ENCODE measurements around the gene CFAP69. TPM values are rescaled to one million over a fixed set of nuclear protein-coding genes. Genes with fewer than 3 reads are reported as not detected.

CFAP69 gene
- total and polyA plus RNA-seq, 2 of the 8 experiments (the other 6 are each of a cell fraction or from before 2014, with no cell fraction given), result 1.00 to 3.8 TPM

GRCh38 chr7:90303241-90303640 is 58.3 kb downstream of the CFAP69 start:
- H3K79me2 ChIP-seq (ENCODE audit: control insufficient read depth in 1 of 2, insufficient read depth in 2 of 2, low read length in 2 of 2), result no peaks in the 10 kb centered on the region
- FAIRE-seq (no peak), DNase-seq (ENCODE audit: low read depth in 1 of 2, low spot score in 2 of 2) (no peak)
- H3K36me3 ChIP-seq (ENCODE audit: control insufficient read depth in 2 of 4, insufficient read depth in 4 of 4, low read length in 3 of 4), result no peaks in the 10 kb centered on the region
- no peak overlapping the region for H3K4ac ChIP-seq (replicated peaks; ENCODE audit: insufficient read length, low read depth, low read length)
- no peak overlapping the region for H2AFZ ChIP-seq (ENCODE audit: low read length)
- H3K27me3 ChIP-seq (replicated peaks in 1 of 4; ENCODE audit: control insufficient read depth in 3 of 4, extremely low read depth in 1 of 4, insufficient read depth in 3 of 4, low read length in 3 of 4), result no peaks in the 10 kb centered on the region
- POLR2A ChIA-PET (ENCODE audit: partially characterized antibody), result no interaction called here
- no peak overlapping the region for H3K4me3 ChIP-seq (ENCODE audit: extremely low read depth in 1 of 4, insufficient read depth in 2 of 4, low read depth in 3 of 4, low read length in 4 of 4)
- 91% methylated on average over 1 of the region's 1 CpG; no CpG with 5 or more reads in 1 of the 2 experiments for WGBS, 2 experiments (ENCODE audit: extremely low coverage in 1 of 2, insufficient coverage in 1 of 2, insufficient read length in 1 of 2, insufficient replicate concordance in 2 of 2, low coverage in 1 of 2, low lambda C conversion rate in 2 of 2, missing lambda C conversion rate in 1 of 2)
- H4K20me1 ChIP-seq (replicated peaks in 1 of 2; ENCODE audit: control insufficient read depth in 1 of 2, insufficient read depth in 2 of 2, low read length in 2 of 2), result no peaks in the 10 kb centered on the region
- no peak overlapping the region for H4K8ac ChIP-seq (ENCODE audit: extremely low read depth, insufficient read depth, low read length)
- H4K91ac ChIP-seq (replicated peaks; ENCODE audit: insufficient read length, low read length), result no peak overlapping the region
- no peaks in the 10 kb centered on the region for H3K4me1 ChIP-seq (replicated peaks in 1 of 4; ENCODE audit: control insufficient read depth in 3 of 4, insufficient read depth in 4 of 4, low read length in 3 of 4)
- H3K23me2 ChIP-seq (ENCODE audit: low read depth, low read length), result no peaks in the 10 kb centered on the region
- no peak overlapping the region for H2BK20ac ChIP-seq (ENCODE audit: low read length)
- CTCF ChIA-PET (ENCODE audit: partially characterized antibody), result interaction anchor here (0.6 to 1.8 kb wide), 6 partner anchors 9 to 681 kb away, joined by 3 to 11 read pairs (median 3); no protein-coding TSS in a partner anchor
- H3K4me2 ChIP-seq (ENCODE audit: insufficient read depth in 1 of 2, low read depth in 2 of 2, low read length in 2 of 2), result no peak overlapping the region
- H3K27ac ChIP-seq (ENCODE audit: low read depth, low read length), result no peak overlapping the region
- no peak for TF ChIP-seq HDAC2 (IDR thresholded peaks at IDR 0.05; ENCODE audit: borderline replicate concordance in 1 of 2, low read depth in 2 of 2, low read length in 2 of 2)
- no peak for TF ChIP-seq SP1 (IDR thresholded peaks at IDR 0.05; ENCODE audit: low read depth, low read length)
- no peak for TF ChIP-seq TAF1 (IDR thresholded peaks at IDR 0.05; ENCODE audit: low read depth, low read length)
- no peak for TF ChIP-seq HDAC6 (IDR thresholded peaks at IDR 0.05; ENCODE audit: low read depth, low read length)
- TF ChIP-seq CHD2 (IDR thresholded peaks at IDR 0.05; ENCODE audit: low read length), result no peak
- TF ChIP-seq PHF8 (conservative IDR thresholded peaks at IDR 0.05; ENCODE audit: low read depth, low read length), result no peak
- no peak for TF ChIP-seq MAX (IDR thresholded peaks at IDR 0.05)
- no peak for TF ChIP-seq RNF2 (IDR thresholded peaks at IDR 0.05; ENCODE audit: borderline replicate concordance, low read depth, low read length, missing control alignments, poor library complexity, severe bottlenecking)
- no peak for TF ChIP-seq ASH2L (IDR thresholded peaks at IDR 0.05; ENCODE audit: low read length)
- no peak for TF ChIP-seq GABPA (IDR thresholded peaks at IDR 0.05; ENCODE audit: borderline replicate concordance, insufficient read depth, low read length)
- TF ChIP-seq POLR2AphosphoS5 (IDR thresholded peaks at IDR 0.05; ENCODE audit: low read depth, low read length), result no peak
- TF ChIP-seq SP4 (IDR thresholded peaks at IDR 0.05; ENCODE audit: low read length), result no peak
- H3K9ac ChIP-seq (replicated peaks in 1 of 4; ENCODE audit: extremely low read depth in 1 of 4, low read depth in 3 of 4, low read length in 3 of 4), result no peak overlapping the region
- H3K23ac ChIP-seq (ENCODE audit: insufficient read length), result no peak overlapping the region
- no peak overlapping the region for H3K18ac ChIP-seq (ENCODE audit: extremely low read depth, low read length)
- no peaks in the 10 kb centered on the region for H3K79me1 ChIP-seq (ENCODE audit: low read depth, low read length)
- no peak overlapping the region for H3K14ac ChIP-seq (ENCODE audit: insufficient read length)
- H2BK15ac ChIP-seq (ENCODE audit: low read length), result no peak overlapping the region
- no peak overlapping the region for H2BK120ac ChIP-seq (replicated peaks; ENCODE audit: low read depth, low read length)
- no peaks in the 10 kb centered on the region for H3K9me3 ChIP-seq (ENCODE audit: insufficient read depth in 2 of 2, low read depth in 1 of 2, low read length in 1 of 2)
- H4K5ac ChIP-seq (ENCODE audit: insufficient read length, low read depth, low read length), result no peak overlapping the region
- no peak overlapping the region for H2BK5ac ChIP-seq (ENCODE audit: low read depth, low read length)
- H2BK12ac ChIP-seq (ENCODE audit: low read depth, low read length), result no peak overlapping the region
- no peak overlapping the region for H2AK5ac ChIP-seq (ENCODE audit: low read depth, low read length)
- H3K56ac ChIP-seq (replicated peaks; ENCODE audit: insufficient read length, low read depth, low read length), result no peak overlapping the region
